Measurements from ENCODE around the gene TMEM132D.

Gene TMEM132D

GRCh38 chr12:129152351-129153104 is 751.3 kb downstream of the TMEM132D start:
- no peak for DNase-seq

- DNase-seq, result no peak
These were observed 753.1 kb downstream of the TMEM132D start for GRCh38 chr12:129150721-129151120.

GRCh38 chr12:129145381-129145780 is 758.4 kb downstream of the TMEM132D start:
- no peak for DNase-seq

- no peak for DNase-seq
These were observed 765.0 kb downstream of the TMEM132D start for GRCh38 chr12:129138776-129139175.

GRCh38 chr12:129136694-129137325 is 767.0 kb downstream of the TMEM132D start:
- DNase-seq, result no peak

- no peak for DNase-seq
These were observed 776.1 kb downstream of the TMEM132D start for GRCh38 chr12:129127771-129128170.

- DNase-seq, result no peak
These were observed 776.6 kb downstream of the TMEM132D start for GRCh38 chr12:129127211-129127610.

- no peak for DNase-seq
These were observed 784.3 kb downstream of the TMEM132D start for GRCh38 chr12:129119537-129119936.

GRCh38 chr12:129115558-129115957 is 788.3 kb downstream of the TMEM132D start:
- DNase-seq, result no peak

- no peak for DNase-seq
These were observed 793.2 kb downstream of the TMEM132D start for GRCh38 chr12:129110575-129110974.

- DNase-seq, result no peak
These were observed 794.4 kb downstream of the TMEM132D start for GRCh38 chr12:129109174-129110001.

- DNase-seq, result no peak
These were observed 797.1 kb downstream of the TMEM132D start for GRCh38 chr12:129106772-129107171.

GRCh38 chr12:129103231-129103630 is 800.6 kb downstream of the TMEM132D start:
- DNase-seq, result no peak

- no peak for DNase-seq
These were observed 801.6 kb downstream of the TMEM132D start for GRCh38 chr12:129102233-129102632.

GRCh38 chr12:129101816-129102215 is 802.0 kb downstream of the TMEM132D start:
- no peak for DNase-seq

- no peak for DNase-seq
These were observed 802.4 kb downstream of the TMEM132D start for GRCh38 chr12:129101404-129101803.

- no peak for DNase-seq
These were observed 806.4 kb downstream of the TMEM132D start for GRCh38 chr12:129097451-129097850.

GRCh38 chr12:129096968-129097367 is 806.9 kb downstream of the TMEM132D start:
- DNase-seq, result no peak

- no peak for DNase-seq
These were observed 807.6 kb downstream of the TMEM132D start for GRCh38 chr12:129096184-129096583.

- no peak for DNase-seq
These were observed 814.2 kb downstream of the TMEM132D start for GRCh38 chr12:129089576-129089975.

GRCh38 chr12:129084875-129085826 is 818.7 kb downstream of the TMEM132D start:
- DNase-seq, result no peak

- no peak for DNase-seq
These were observed 820.5 kb downstream of the TMEM132D start for GRCh38 chr12:129083121-129083840.
